Duodenal mucosa (tissue), 2 donors: Measurements from ENCODE around the gene SEC14L1.

ENCODE experiments used
- H3K27ac ChIP-seq: one replicate; pipeline ENCODE4 v1.7.0; 2013; ENCODE audit warnings: low read depth, low read length
- H3K27me3 ChIP-seq, 2 donors: one replicate each; pipeline ENCODE4 v1.7.0; 2013; ENCODE audit warnings: low read length in 2 of 2, control low read depth in 1 of 2; ENCODE audit not compliant: insufficient read depth in 2 of 2, control insufficient read depth in 1 of 2
- H3K36me3 ChIP-seq, 2 donors: one replicate each; pipeline ENCODE4 v1.7.0; 2013; ENCODE audit warnings: low read length in 2 of 2, control low read depth in 1 of 2; ENCODE audit not compliant: insufficient read depth in 2 of 2, control insufficient read depth in 1 of 2
- H3K4me1 ChIP-seq, 2 donors: one replicate each; pipeline ENCODE4 v1.7.0; 2013; ENCODE audit warnings: low read length in 2 of 2, control low read depth in 1 of 2; ENCODE audit not compliant: insufficient read depth in 2 of 2, control insufficient read depth in 1 of 2
- H3K4me3 ChIP-seq, 2 donors: one replicate each; pipeline ENCODE4 v1.7.0; 2013; ENCODE audit warnings: low read length in 2 of 2, low read depth in 1 of 2
- H3K9ac ChIP-seq, 2 donors: one replicate each; pipeline ENCODE4 v1.7.0; 2013; ENCODE audit warnings: low read length in 2 of 2, low read depth in 1 of 2
- H3K9me3 ChIP-seq, 2 donors: one replicate each; pipeline ENCODE4 v1.7.0; 2013; ENCODE audit warnings: low read length in 2 of 2, control low read depth in 1 of 2; ENCODE audit not compliant: control insufficient read depth in 1 of 2

Gene SEC14L1

GRCh38 chr17:77231076-77231871, 90.5 kb downstream of the SEC14L1 start:
- Histone ChIP-seq H3K27ac (no peak overlapping the region), H3K4me1 (peaks cover 3% of the 10 kb centered on the region in 2 donors), H3K4me3 (no peak overlapping the region), H3K9me3 (no peaks in the 10 kb centered on the region), H3K9ac (no peak overlapping the region), H3K36me3 (no peaks in the 10 kb centered on the region), H3K27me3 (no peaks in the 10 kb centered on the region)

- Histone ChIP-seq H3K4me1 (peaks cover 3% of the 10 kb centered on the region in 2 donors), H3K27ac (no peak overlapping the region), H3K27me3 (no peaks in the 10 kb centered on the region), H3K36me3 (no peaks in the 10 kb centered on the region), H3K9ac (no peak overlapping the region), H3K4me3 (no peak overlapping the region), H3K9me3 (no peaks in the 10 kb centered on the region)
Observed at GRCh38 chr17:77233127-77233526, 92.4 kb downstream of the SEC14L1 start.

GRCh38 chr17:77233635-77234334, 93.0 kb downstream of the SEC14L1 start:
- H3K27me3 ChIP-seq = no peaks in the 10 kb centered on the region
- no peak overlapping the region for H3K4me3 ChIP-seq
- H3K36me3 ChIP-seq = no peaks in the 10 kb centered on the region
- no peak overlapping the region for H3K27ac ChIP-seq
- peaks cover 3% of the 10 kb centered on the region in 2 donors for H3K4me1 ChIP-seq
- H3K9me3 ChIP-seq = no peaks in the 10 kb centered on the region
- H3K9ac ChIP-seq = no peak overlapping the region

GRCh38 chr17:77234695-77235094, 93.9 kb downstream of the SEC14L1 start:
- Histone ChIP-seq H3K27me3 (no peaks in the 10 kb centered on the region), H3K9ac (no peak overlapping the region), H3K4me1 (peaks cover 3% of the 10 kb centered on the region in 2 donors), H3K4me3 (no peak overlapping the region), H3K36me3 (no peaks in the 10 kb centered on the region), H3K27ac (no peak overlapping the region), H3K9me3 (no peaks in the 10 kb centered on the region)

GRCh38 chr17:77235370-77235941, 94.7 kb downstream of the SEC14L1 start:
- no peak overlapping the region for H3K27ac ChIP-seq
- no peaks in the 10 kb centered on the region for H3K9me3 ChIP-seq
- peaks cover 3% of the 10 kb centered on the region in 2 donors for H3K4me1 ChIP-seq
- no peaks in the 10 kb centered on the region for H3K36me3 ChIP-seq
- H3K9ac ChIP-seq = no peak overlapping the region
- peak overlapping the region in 1 of 2 donors; percentile 36 for H3K4me3 ChIP-seq
- no peaks in the 10 kb centered on the region for H3K27me3 ChIP-seq

GRCh38 chr17:77237232-77238008, 96.7 kb downstream of the SEC14L1 start:
- no peak overlapping the region for H3K4me3 ChIP-seq
- H3K9me3 ChIP-seq = no peaks in the 10 kb centered on the region
- H3K27me3 ChIP-seq = no peaks in the 10 kb centered on the region
- H3K36me3 ChIP-seq = no peaks in the 10 kb centered on the region
- no peak overlapping the region for H3K27ac ChIP-seq
- H3K9ac ChIP-seq = no peak overlapping the region
- H3K4me1 ChIP-seq = peaks cover 3% of the 10 kb centered on the region in 2 donors

- no peak overlapping the region for H3K4me3 ChIP-seq
- no peaks in the 10 kb centered on the region for H3K27me3 ChIP-seq
- no peak overlapping the region for H3K9ac ChIP-seq
- H3K4me1 ChIP-seq = no peaks in the 10 kb centered on the region
- no peaks in the 10 kb centered on the region for H3K36me3 ChIP-seq
- H3K27ac ChIP-seq = no peak overlapping the region
- no peaks in the 10 kb centered on the region for H3K9me3 ChIP-seq
Observed at GRCh38 chr17:77240976-77241375, 100.2 kb downstream of the SEC14L1 start.

- H3K9ac ChIP-seq = no peak overlapping the region
- no peak overlapping the region for H3K4me3 ChIP-seq
- H3K36me3 ChIP-seq = no peaks in the 10 kb centered on the region
Observed at GRCh38 chr17:77242118-77242851, 101.5 kb downstream of the SEC14L1 start.

GRCh38 chr17:77245162-77245926, 104.6 kb downstream of the SEC14L1 start:
- no peaks in the 10 kb centered on the region for H3K9me3 ChIP-seq
- H3K9ac ChIP-seq = no peak overlapping the region
- no peak overlapping the region for H3K4me3 ChIP-seq
- H3K36me3 ChIP-seq = no peaks in the 10 kb centered on the region
- H3K27me3 ChIP-seq = peaks cover 9 to 19% of the 10 kb centered on the region in 2 donors
- H3K27ac ChIP-seq = no peak overlapping the region
- H3K4me1 ChIP-seq = peaks cover 5 to 10% of the 10 kb centered on the region in 2 donors

More at GRCh38 chr17:77242118-77242851, 101.5 kb downstream of the SEC14L1 start:
- Histone ChIP-seq H3K27ac (no peak overlapping the region), H3K27me3 (peaks cover 0 to under 1% of the 10 kb centered on the region in 2 donors), H3K4me1 (peaks cover 5 to 9% of the 10 kb centered on the region in 2 donors), H3K9me3 (no peaks in the 10 kb centered on the region)
